Measurements from ENCODE around the gene CAPS.

- TF ChIP-seq POLR2AphosphoS5 (IDR thresholded peaks at IDR 0.05; ENCODE audit: low read depth) (no peak), CTCF (IDR thresholded peaks at IDR 0.05; ENCODE audit: insufficient read depth, low read length) (no peak), REST (IDR thresholded peaks at IDR 0.05; ENCODE audit: insufficient replicate concordance, low read depth) (no peak), GABPA (IDR thresholded peaks at IDR 0.05; ENCODE audit: low read depth) (no peak)
Measured at GRCh38 chr19:5926641-5927440, 12.8 kb downstream of the CAPS start.
